ENCODE measurements around the gene PGAM2.

The PGAM2 gene

DNA sequence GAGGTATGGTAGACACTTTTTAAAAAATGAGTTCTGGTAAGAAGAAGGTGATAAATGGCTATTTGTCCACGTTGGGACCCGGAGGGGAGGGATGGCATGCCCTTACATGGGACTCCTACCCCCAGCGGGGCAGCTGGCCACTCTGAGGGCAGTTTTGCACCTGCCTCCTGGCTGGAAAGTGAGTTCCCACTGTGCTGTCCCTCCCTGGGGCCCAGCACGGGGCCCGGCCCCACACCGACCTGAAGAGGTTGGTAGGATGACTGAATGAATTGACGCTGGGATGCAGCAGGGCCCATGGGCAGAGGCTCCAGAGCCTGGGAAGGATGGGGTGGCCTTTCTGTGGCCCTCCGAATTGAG, 38.2 kb upstream of the PGAM2 start:
- DNase-seq: no peak

DNA sequence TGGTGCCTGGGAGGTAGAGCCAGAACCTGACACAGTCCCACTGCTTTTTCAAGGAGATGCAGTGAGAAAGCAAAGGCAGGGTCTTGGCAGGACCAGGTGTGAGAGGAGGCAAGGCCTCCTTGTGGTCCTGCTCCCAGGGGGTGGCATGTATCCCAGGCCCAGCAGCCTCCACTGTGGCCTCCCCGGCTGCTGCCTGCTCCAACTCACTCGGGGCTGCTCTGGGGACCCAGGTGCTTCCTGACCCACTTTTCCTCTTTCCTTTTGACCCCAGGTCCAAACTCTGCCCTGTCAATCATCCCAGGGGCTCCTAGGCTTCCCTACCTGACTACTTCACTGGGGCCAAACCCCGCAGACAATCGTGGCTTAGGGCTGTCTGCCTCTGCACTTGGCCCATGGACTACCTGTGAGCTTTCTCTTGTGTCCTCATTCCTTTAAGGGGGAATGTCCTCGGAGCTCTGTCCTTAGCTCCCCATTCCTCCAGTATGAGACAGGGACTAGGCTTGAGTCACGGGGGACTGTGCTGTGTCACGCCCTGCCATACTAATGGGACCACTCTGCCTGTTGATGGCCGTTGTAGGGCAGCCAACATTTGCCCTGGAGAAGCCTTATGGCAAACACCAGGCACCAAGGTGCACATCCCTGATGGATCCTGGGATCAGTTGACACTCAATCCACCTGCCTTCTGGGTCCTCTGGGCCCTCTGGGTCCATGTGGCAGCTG, 37.6 kb upstream of the PGAM2 start:
- DNase-seq: no peak

DNA sequence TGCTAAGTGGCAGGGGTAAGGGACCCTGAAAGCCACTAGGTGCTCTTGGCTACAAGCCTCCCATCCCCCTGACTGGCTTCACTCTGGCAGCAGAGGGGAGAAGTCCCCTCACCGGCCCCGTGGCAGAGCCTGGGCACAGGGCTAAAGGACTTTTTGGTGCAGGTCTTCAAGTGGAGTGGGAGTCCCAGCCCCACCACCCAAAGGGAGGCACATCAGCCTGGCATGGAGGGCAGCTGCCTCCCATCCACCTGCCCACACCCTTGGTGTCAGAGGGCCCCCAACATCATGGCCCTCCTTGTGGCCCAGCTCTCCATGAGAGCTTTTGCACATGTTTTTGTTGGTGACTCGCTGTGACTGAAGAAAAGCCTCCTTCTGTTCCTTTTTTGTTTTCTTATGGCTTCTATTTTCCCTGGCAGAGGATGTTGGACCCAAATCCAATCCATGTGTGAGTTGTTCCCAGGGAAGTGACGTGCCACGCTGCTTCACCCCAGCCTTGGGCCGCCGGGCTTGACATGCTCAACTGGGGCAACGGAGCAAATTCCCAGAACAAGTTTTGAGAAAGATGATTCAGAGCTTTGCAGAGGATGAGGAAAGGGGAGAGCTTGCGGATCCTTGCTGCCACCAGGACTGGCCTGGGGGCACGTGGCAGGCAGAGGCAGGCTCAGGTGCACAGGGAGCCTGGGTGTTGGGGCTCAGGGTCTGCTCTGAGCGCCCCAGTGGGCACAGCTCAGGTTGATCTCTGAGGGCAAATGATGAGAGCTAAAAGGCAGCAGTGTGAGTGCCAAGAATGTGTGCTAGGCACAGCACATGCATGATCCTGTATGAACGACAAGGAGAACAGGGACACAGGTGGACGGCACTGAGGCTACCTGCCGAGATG, 36.8 kb upstream of the PGAM2 start:
- no peak for DNase-seq

DNA sequence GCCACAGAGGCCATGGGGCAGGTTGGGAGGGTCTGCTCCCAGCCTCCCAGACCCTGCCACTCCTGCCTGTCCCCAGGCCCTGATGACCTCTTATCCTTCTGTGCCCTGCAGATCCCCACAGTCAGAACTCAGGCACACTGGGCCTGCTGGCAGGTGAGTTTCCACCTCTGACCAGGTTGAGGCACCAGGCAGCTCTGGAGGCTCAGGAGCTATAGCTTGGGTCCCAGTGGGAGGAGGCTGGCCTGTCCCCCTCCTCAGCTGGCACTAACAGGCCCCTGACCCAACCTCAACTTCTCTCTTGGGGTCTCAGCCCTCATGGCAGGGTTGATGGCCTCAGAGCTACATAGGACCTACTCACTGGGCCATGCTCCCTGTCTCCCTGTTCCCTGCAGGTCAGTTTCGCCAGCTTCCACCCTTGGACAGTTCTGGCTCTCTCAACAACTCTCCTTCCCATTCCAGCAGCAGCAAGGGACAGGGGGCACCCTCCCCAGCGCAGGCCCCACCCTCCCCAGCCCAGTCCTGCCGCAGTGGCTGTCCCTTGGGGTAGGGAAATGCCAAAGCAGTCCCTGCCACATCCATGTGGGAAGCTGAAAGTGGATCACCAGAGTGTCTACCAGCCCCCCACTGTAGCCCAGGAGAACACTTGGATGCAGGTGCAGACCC, 36.1 kb upstream of the PGAM2 start:
- no peak for DNase-seq

DNA sequence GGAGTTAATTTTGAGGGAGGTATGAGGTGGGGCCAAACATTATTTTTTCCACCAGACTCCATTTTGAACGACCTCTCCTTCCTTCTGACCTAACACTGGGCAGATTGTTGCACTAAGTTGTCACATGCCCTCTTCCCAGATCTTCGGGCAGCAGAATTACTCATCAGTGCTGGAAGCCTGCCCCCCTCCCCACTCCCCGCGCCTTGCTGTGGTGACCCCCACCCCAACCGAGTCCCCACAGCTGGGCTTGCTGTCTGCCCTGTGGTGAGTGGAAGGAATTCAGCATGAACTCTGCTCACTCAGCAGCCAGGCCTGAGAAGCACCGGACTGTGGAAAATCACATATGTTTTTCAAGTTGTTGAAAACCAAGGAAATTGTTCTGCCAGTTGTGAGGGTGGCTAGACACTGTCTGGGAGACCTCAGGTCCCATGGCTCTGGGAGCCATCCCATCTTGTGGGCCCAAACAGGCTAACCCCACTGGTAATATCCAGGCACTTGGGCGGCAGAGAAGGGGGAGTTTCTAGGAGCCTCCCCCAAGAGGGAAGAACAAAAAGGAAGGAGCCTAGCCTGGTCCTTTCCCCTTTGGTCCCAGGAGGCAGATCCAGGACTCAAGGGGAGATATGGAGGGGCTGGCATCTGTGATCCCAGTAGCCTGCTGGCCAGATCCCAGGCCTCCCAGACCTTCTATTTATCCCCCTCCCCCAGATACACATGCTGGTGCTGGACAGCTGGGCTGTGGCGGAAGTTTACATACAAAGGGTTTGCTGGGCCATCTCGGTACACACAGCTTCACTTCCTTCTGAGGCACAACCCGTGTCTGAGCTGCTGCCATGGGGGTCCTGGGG, 35.3 kb upstream of the PGAM2 start:
- no peak for DNase-seq

DNA sequence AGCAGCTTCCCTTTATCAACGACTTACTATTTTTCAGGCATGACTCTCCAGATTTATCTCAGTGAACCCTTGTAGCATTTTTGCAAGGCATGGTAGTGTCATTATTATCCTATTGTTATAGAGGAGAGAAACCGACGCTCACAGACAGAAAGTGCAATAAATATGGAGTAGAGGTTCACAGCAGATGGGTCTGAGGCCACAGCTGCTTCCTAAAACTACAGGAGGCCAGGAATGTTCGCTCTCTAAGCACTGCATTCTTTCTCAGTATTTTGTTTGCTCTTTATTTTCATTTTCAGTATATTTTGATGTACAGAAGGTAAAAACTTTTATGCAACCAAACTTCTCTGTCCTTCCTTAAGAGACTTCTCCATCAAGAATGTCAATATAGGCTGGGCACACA, 34.3 kb upstream of the PGAM2 start:
- DNase-seq: no peak

DNA sequence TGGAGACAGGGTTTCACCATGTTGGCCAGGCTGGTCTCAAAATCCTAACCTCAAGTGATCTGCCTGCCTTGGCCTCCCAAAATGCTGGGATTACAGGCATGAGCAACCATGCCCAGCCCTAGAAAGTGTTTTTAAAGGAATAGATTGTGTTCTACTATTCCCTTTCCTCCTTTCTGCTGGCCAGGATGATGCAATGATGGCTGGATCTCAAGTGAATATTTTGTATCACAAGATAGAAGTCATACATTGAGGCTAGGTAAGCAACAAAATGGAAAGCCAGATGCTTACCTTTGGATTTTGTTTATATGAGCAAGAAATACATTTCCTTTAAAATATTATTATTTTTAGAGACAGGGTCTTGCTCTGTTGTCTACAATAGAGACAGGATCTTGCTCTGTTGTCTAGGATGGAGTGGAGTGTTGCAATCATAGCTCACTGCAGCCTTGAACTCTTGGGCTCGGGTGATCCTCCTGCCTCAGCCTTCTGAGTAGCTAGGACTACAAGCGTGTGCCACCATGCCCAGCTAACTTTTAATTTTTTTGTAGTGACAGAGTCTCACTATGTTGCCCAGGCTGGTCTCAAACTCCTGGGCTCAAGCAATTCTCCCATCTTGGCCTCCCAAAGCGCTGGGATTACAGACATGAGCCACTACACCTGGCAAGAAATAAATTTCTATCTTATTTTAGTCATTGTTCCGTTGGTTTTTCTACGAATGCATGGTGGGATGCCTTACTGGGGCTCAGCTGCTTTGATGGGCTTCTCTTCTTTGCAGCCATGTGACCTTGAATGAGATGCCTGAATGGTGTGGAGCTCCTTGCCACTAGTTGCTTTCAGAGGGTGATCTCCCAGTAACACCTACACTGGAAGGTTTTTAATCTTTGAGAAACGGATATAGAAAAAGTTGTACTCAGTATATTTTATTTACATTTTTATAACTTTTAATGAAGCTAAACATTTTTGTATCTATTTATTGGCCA, 33.0 kb upstream of the PGAM2 start:
- no peak for DNase-seq

DNA sequence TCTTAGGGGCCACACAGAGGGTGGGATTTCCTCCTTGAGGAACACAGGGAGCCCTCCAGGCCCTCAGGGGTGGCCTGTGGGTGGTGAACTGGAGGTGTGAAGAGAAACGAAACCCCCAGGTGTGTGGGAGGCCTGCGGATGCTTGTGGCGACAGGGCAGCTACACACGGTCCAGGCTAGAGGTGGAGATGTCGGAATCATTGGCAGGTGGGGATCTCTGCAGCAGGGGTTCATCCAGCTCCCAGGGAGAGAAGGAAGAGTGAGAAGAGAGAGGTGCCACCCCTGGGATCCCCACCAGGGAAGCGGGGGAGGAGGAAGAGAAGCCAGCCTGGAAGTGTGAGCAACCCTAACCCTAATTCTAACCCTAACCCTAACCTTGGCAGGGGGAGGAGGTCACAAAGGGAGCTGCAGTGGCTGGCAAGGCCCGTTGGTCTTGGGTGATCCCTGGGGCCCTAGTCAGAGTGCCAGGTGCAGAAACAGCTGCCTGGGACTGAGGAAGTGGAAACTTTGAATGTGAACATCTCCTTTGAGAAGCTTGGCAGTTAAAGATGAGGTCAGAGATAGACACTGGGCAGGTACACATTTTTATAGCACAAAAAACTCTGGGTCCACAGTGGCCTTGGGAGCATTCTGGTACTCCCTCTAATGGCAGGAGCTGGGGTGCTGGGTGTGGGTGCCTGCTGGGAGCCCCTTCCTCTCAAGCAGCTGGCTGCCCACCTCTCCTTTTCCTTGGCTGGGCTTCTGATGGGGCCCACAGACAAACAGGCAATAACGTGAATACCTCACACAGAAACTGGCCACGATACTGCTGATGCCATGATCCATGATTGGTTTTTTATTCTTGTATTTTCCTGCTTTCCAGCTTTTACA, 31.9 kb upstream of the PGAM2 start:
- DNase-seq: no peak

DNA sequence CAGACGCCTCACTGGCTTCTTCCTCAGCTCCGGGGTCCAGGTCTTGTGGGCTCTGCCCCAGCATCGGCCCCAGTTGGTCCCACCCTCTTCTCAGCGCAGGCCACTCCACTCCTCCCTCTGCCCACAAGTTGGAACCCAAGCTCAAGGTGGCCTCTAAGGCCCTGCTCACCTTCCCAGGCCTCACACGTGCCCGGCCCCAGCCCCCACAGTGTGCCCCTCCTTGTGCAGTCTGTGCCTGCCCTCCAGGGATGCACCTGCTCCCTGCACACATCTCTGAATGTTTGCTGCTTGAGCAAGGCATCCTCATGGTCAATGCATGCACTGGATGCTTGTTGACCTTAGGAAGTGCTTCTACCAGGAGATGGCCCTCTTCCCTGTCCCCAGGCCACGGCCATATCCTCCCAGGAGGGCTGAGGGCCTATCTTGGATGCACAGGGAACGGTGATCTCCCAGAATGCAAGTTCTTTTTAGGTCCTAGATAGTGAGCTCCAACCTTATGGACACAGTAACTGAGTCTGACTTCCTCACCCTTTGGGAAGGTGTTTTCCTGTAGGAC, 31.0 kb upstream of the PGAM2 start:
- DNase-seq: no peak

DNA sequence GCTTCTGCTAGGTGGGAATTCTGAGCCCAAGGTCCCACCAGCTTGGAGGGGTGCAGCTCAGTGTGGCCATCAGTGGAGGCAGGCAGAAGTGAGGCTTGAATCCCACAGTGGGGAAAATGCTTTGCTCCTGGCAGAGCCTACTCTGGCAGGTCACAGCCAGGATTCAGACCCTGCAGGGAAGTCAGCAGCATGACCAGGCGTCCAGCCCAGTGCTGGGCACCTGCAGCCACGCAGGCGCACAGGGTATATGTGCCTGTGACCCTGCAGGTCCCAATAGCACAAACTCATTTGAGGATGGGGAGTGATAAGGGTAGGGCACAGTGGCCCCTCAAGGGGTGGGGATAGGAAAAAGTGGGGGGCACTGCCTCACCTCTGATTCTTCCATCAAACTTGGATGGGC, 30.4 kb upstream of the PGAM2 start:
- DNase-seq: no peak

DNA sequence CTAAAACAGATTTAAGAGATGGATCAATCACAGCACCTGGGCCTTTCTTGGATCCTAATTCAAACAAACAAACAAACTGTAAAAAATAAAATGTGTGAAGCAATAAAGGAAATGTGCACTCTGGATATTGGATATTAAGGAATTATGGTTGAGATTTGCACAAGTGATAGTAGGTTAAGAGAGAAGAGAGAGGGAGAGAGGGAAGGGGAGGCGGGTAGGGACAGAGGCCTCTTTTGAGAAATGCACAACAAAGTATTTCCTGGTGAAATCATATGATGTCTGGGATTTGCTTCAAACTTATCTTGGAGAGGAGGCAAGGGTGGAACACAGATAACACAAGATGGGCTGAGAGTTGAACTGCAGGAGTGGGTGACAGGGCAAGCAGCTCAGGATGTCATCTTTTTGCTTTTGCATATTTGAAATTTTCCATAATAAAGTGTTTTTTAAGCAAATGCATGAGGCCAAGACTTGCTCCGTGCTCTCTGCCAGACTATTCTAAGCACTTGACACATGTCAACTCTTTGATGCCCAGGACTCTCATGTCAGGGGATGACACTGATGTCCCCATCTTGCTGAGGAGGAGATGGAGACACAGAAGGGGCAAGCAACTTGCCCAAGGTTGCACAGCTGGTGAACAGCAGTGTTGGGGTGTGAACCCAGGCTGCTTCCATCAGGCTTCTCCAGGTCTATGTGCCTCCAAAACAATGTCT, 29.7 kb upstream of the PGAM2 start:
- DNase-seq: no peak

DNA sequence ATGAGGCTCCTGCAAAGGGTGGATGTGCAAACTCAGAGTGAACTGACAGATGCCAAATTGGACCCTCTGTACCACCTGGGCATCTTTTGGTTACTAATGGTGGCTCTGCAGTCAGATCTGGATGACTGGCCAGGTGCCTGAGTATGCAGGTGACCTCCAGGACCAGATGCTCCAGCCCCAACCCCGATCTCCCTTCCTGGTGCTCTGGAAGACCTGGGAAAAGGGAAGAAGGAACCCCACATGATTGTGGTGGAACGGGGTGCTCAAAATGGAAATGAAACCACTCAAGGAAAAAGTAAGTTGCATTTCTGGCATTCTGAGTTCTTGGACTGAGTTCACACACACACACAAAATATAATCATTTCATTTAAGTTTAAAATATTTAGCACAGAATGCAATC, 29.0 kb upstream of the PGAM2 start:
- DNase-seq: no peak

DNA sequence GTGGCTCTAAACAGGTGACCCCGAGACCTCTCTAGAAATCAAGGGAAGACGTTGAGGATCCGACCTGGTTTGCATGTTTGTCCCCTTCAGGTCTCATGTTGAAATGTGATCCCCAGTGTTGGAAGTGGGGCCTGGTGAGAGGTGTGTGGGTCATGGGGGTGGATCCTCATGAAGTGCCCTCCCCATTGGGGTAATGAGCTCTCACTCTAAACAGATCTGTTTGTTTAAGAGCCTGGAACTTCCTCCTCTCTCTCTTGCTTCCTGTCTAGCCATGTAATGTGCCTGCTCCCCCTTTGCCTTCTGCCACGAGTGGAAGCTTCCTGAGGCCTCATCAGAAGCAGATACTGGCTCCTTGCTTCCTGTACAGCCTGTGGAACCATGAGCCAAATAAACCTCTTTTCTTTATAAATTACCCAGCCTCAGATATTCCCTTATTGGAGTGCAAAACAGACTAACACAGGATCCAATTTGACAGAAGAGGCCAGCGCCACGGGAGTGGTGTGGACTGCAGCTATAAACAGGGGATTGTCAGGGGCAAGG, 27.8 kb upstream of the PGAM2 start:
- no peak for DNase-seq

DNA sequence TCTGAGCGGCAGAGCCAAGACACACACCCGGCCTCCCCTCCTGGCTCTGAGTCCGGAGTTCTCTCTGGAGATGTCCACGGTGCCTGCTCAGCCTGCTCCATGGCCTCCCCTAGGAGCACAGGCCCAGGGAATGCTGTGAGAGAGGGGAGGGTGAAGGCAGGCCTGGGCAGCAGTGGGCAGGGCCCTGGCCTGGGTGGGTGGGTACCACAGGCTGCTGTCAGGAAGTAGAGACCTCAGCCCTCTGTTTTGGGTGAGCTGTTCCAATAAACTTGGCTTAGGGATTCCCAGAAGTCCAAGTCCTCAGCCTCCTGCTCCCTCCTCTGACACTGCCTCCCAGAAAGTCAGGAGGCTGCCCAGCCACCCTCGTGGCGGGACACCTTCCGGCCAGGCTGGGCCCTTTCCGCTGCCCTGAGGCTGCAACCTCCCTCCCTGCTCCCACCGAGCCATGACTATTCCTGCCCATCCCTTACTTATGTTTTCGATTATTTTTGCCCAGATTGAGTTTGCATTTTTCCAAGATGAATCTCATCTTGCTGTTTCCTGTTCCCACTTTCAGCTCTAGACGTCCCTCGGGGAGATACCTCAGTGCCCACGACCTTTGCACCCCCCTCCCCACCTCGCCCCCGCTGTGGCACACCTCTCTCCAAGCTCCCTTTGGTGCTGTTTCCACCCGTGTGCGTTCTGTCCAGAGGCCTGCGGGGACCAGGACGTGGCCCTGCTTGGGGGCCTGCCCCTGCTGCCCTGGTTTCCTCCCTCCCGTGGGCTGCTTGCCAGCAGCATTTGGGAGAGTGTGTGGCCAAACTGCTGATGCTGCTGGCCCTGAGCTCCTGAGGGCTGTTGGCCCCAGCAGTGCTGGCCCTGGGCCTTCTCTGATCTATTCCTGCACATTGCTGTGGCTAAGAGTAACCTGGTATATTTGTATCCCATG, 22.8 kb upstream of the PGAM2 start:
- no peak for DNase-seq

DNA sequence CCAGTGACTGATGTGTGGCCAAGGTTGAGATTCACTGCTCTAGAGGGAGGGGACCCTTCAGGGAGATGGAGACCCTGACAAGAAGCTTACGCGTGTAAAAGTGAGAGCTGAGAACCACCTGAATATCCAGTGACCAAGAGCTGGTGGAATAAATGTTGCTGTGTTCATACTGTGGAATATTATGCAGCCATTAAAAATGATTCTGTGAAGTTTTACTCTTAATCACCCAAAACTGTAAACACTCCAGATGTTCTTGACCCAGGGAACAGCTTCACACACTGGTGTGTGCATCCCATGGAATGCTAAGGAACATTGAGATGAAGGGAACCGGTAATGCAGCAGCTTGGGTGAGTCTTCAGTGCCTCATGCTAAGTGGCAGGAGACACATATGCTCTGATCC, 21.3 kb upstream of the PGAM2 start:
- no peak for DNase-seq

DNA sequence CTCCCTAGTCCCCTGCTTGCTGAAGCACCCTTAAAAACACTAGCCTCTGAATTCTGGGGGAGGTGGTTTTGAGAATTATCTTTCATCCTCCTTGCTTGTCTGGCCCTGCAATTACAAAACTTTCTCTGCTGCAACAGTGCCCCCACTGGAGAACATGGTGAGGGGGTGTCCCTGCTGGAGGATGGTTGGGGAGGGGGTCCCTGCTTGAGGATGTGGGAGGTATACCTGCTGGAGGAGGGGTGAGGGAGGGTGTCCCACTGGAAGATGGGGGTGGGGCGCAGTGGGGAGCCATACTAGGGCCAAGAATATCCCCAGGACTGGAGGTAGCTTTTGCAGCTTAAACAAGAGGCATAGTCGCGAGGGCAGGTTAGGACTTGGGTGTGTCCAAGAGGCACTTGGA, 20.2 kb upstream of the PGAM2 start:
- DNase-seq: no peak

DNA sequence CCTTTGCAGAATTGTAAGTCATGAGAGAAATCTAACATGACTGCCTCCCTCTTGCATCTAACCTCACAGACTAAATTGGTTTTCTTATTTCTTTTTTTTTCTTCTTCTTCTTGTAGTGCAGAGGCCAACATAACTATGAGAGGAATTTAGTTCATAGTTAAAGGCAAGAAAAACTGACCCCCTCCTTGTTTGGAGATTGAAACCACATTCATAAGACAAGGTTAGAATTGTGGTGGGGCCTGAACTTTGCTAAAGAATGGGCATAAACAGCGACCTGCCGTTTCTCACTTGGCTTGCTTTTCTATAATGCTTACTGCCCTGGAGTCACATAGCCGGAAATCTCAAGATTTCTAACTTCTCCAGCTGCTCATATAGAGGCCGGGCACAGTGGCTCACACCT, 19.3 kb upstream of the PGAM2 start:
- no peak for DNase-seq

DNA sequence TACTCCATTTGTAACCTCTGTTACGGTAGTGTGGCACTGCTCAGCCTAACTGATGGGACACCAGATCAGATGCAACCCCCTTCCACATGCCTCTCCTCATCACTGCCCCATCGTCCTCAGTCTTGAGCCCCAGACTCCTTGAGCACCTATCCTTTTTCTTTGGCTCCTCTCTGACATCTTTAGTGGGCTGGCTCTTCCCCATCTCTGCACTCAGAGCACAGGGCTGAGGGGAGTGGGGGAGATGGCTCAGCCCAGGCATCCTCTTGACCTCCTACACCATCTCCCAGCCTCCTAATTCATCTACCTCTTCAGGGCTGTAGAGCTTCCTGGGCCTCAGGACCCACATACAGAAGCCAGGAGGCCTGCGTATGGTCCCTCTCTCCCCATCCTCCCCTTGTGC, 18.4 kb upstream of the PGAM2 start:
- no peak for DNase-seq
